PFSK-1 (cell line): ENCODE data around the gene BTBD9.

Source experiments
- FOXP2 ChIP-seq: optimal IDR thresholded peaks from 2 replicates; pipeline ENCODE3; 2011; ENCODE audit warnings: borderline replicate concordance, control low read depth, inconsistent platforms; ENCODE audit not compliant: insufficient read depth; ENCODE audit errors: extremely low read length, extremely low read depth
- POLR2AphosphoS5 ChIP-seq: IDR thresholded peaks from 2 replicates; pipeline ENCODE4 v1.6.1; 2012; ENCODE audit warnings: low read depth, mild to moderate bottlenecking, control low read depth, low read length, moderate library complexity
- REST ChIP-seq, 2 experiments: IDR thresholded peaks; 2 replicates each; pipeline versions ENCODE4 v1.6.1 to v1.8.0; 2011 to 2012; ENCODE audit warnings: low read depth in 2 of 2, low read length in 2 of 2, control low read depth in 1 of 2, inconsistent platforms in 1 of 2, mild to moderate bottlenecking in 1 of 2, moderate library complexity in 1 of 2; ENCODE audit not compliant: insufficient read depth in 1 of 2
- SIN3A ChIP-seq: IDR thresholded peaks from 2 replicates; pipeline ENCODE4 v1.6.1; 2012; ENCODE audit warnings: mild to moderate bottlenecking, low read length, moderate library complexity, borderline replicate concordance; ENCODE audit not compliant: insufficient read depth
- TAF1 ChIP-seq: IDR thresholded peaks from 2 replicates; pipeline ENCODE4 v1.6.1; 2012; ENCODE audit warnings: low read length, control low read depth, borderline replicate concordance; ENCODE audit not compliant: insufficient read depth

The BTBD9 gene

GRCh38 chr6:38391206-38391605 is 248.5 kb downstream of the BTBD9 start:
- TF ChIP-seq POLR2AphosphoS5 (no peak), TAF1 (no peak), REST (IDR thresholded peaks at IDR 0.05; ENCODE audit: insufficient read depth in 1 of 2, low read depth in 2 of 2, low read length in 2 of 2) (no peak), SIN3A (no peak), FOXP2 (no peak)

- TF ChIP-seq TAF1 = no peak
- TF ChIP-seq REST (IDR thresholded peaks at IDR 0.05; ENCODE audit: insufficient read depth in 1 of 2, low read depth in 2 of 2, low read length in 2 of 2) = no peak
- no peak for TF ChIP-seq FOXP2
- no peak for TF ChIP-seq SIN3A
- TF ChIP-seq POLR2AphosphoS5 = no peak
Observed at GRCh38 chr6:38389875-38390274, 249.9 kb downstream of the BTBD9 start.

GRCh38 chr6:38387971-38388370 is 251.8 kb downstream of the BTBD9 start:
- no peak for TF ChIP-seq FOXP2
- TF ChIP-seq TAF1 = no peak

- TF ChIP-seq TAF1 = no peak
- TF ChIP-seq POLR2AphosphoS5 = no peak
- TF ChIP-seq FOXP2 = no peak
- TF ChIP-seq REST (IDR thresholded peaks at IDR 0.05; ENCODE audit: insufficient read depth in 1 of 2, low read depth in 2 of 2, low read length in 2 of 2) = no peak
- TF ChIP-seq SIN3A = no peak
Observed at GRCh38 chr6:38387461-38387860, 252.3 kb downstream of the BTBD9 start.

- no peak for TF ChIP-seq TAF1
- no peak for TF ChIP-seq SIN3A
- no peak for TF ChIP-seq FOXP2
- no peak for TF ChIP-seq REST (IDR thresholded peaks at IDR 0.05; ENCODE audit: insufficient read depth in 1 of 2, low read depth in 2 of 2, low read length in 2 of 2)
- no peak for TF ChIP-seq POLR2AphosphoS5
Observed at GRCh38 chr6:38378801-38379200, 260.9 kb downstream of the BTBD9 start.
